CD4-positive, alpha-beta T cell treated with Interferon gamma for 1 hour (primary cell): ENCODE results near the gene CHD6.
A peak's percentile ranks its signal among the peaks of the same experiment; 100 is the strongest.

Source experiments
- DNase-seq: peaks from one replicate; pipeline ENCODE4 v3.0.0-alpha.2; 2020

The CHD6 gene

GRCh38 chr20:41457173-41457857, 160.9 kb downstream of the CHD6 start:
- DNase-seq, result no peak

DNA sequence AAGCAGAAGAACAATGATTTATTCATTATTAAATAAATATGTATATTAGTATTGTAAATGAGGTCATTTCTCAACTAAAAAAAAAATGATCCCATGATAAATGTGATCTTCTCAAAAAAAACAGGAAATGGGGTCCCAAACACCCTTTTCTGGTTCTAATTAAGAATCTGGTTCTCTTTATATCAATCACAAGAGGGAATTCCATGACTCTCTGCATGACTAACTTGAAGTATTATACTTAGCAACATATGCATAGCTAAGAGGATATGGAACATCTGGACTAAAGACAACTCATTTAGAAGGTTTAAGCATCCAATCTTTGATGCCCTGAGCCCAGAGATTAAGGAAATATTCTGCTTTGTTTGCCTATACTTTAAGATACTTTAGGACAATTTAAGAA, 161.8 kb downstream of the CHD6 start:
- no peak for DNase-seq

DNA sequence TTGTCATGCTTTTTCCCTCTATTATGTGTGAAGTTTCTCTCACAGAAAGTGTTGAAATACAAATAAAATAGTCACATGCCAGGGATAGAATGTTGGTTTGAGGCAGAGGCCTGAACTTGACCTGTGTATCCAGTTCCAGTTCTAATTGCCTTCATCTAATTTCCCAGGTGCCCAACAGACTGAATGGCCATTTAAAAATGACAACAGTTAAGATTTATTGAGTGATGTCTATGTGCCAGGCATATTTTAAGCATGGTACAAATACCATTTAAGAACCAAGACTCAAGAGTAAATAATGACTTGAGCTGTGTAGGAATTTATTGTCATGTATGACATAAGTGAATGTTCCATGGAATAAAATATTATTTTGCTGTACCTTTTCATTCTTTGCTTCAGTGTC, 163.9 kb downstream of the CHD6 start:
- no peak for DNase-seq

DNA sequence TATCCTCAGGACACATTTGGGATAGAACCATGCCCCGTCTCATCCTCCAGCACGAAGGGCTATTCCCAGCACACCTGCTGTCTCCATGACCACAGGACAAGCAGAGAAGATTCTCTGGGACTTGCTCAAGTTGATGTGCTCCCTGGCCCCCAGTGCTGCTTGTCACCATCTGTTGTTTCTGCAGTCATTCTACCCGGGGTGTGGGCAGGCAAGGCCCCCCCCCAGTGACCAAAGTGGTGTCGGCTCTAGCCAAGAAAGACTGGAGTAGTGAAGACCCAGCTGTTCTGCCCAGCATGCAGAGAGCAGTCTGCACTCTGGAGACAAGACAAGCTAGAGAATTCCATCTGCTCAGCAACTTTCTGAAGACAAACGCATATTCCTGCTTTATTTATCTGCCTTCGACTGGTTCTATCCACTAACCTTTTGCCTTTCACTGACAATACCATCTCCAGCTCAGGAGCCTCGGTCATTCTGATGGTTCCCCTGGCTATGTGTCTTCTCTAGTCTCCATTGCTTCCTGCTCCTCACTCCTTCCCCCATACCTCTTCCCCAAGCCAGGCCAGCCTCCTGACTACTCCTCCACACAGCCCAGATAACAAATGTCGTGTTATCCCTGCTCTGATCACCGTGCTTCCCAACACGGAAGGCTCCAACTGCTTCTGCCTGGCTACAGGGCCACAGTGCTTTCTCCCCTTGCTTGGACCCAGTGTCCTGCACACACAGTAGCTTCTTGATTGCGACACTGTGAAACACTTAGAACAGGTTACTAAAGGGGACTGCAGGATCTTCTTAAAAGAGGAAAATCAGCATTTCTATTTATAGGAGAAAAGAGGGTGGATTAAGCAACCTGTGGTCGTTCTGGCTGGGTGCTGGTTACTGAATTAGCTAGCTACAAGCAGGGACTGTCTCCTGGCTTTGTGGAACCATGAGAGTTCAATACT, 164.9 kb downstream of the CHD6 start:
- no peak for DNase-seq

- no peak for DNase-seq
These were observed 166.0 kb downstream of the CHD6 start for GRCh38 chr20:41452226-41452625.

GRCh38 chr20:41447006-41447405, 171.2 kb downstream of the CHD6 start:
- no peak for DNase-seq

GRCh38 chr20:41446456-41446855, 171.7 kb downstream of the CHD6 start:
- no peak for DNase-seq

- DNase-seq, result no peak
These were observed 173.4 kb downstream of the CHD6 start for GRCh38 chr20:41444821-41445220.

DNA sequence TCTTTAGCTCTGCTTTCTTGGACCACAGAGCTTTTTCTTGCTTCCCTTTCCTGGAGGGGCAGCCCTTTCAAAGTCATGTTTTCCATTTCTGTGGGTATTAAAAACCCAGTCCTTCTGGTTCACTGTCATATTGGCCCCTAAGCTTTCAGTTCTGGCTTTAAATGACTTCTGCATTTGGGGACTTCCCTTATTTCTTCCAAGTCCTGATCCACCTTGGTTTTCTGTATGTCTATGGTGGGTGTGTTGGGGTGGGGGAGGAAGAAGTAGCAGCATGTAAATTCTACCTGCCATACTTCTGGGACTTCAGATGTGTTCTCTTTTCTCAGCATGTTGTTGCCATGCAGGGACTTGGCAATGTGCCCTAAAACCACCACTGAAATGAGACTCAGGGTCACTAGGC, 174.5 kb downstream of the CHD6 start:
- DNase-seq, result no peak

GRCh38 chr20:41440882-41441281, 177.3 kb downstream of the CHD6 start:
- no peak for DNase-seq

GRCh38 chr20:41437836-41438235, 180.3 kb downstream of the CHD6 start:
- DNase-seq, result no peak

GRCh38 chr20:41436679-41437078, 181.5 kb downstream of the CHD6 start:
- DNase-seq, result no peak

DNA sequence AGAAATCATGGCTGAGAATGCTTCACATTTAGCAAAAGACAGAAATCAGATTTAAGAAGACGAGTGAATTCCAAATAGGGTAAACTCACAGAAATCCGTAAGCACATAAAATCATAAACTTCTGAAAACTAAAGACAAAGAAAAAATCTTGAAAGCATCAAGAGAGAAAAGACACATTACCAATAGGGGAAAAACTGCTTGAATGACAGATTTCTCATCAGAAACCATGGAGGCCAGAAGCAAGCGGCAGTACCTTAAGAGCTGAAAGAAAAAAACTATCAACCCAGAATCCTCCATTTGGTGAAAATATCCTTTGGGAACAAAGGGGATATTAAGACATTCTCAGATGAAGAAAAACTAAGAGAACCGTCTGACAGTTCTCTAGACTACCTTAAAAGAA, 185.0 kb downstream of the CHD6 start:
- DNase-seq, result no peak

- no peak for DNase-seq
These were observed 185.4 kb downstream of the CHD6 start for GRCh38 chr20:41432746-41433145.

DNA sequence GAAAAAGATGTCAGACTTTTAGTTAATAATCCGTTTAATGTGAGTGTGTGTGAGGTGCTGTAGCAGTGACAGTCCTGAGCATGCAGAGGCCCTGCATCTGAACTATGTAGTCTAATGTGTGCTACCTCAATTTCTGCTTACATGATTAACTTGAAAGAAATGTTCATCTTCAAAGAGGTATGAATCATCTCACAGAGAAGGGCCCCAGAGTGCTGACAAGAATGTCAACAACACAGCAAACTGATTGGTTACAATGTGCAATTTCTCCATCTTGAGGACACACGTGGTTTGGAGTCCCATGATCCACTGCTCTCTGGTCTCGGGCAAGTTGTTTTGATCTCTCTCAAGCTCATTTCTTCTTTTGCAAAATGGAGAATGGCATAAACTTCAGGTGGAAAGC, 189.9 kb downstream of the CHD6 start:
- peak; percentile 21 for DNase-seq

DNA sequence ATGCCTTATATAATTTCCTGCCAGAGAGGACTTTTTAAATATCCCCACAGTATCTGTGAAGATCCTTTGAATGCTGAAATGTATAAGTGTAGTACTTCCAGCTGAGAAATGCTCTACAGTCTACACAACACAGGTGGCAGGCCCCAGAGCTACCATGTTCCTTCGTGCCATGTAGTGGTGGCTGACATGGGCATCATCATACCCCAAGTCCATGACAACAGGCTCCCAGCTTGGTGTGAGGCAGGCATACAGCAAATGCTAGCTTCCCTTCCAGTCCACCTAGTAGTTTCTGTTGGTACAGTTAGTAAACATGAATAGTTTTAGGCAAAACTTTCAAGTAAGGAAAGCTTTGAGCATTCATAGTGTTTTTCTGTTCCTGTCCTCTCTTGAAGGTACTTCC, 190.3 kb downstream of the CHD6 start:
- no peak for DNase-seq

DNA sequence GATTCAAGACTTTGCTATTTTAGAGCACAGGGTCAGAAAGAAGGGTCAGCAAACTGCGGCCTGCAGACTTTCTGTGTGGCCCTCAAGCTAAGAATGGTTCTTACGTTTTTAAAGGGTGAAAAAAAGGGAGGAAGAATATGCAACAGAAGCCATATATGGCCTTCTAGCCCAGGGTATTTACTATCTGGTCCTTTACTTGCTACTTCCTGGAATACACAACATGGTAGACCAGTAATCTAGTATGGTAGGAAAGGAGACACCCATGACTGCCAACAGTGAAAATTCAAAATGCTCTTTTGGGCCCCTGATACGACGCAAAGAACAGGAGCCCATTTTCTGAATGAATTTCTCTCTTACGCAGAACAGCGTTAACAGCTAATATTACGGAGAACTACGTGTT, 191.2 kb downstream of the CHD6 start:
- DNase-seq, result no peak

DNA sequence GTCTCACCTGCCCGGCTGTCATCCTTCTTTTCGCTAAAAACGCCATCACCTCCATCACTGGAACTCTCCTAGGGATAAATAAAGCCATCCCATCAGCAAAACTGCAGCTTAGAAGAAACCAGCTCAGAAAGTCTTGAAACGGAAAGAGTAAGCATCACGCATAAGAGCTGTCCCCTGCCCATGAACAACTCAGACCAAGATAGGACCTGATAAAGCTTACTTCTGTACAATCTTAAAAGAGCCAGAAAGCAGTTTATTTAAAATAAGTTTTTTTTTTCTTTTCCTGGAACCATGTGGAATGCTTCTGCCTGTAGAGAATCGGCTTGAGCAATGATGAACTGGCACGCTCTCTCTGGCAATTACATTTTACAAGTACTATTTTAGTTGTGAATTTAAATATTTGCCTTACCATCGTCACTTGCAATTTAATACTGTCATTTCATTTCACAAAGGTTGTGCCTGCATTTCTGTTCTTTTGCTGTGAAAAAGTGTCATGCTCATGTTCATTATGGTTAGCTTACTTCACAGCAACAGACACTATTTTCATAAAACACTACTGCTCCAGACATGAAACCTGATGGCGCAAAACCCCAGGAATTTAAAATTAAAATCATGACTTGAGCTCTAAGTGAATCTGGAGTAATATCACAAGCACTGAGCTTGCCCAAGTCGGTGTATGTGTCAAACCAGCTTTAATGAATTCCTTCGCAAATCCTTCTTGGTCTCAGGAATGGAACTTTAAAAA, 191.9 kb downstream of the CHD6 start:
- no peak for DNase-seq

DNA sequence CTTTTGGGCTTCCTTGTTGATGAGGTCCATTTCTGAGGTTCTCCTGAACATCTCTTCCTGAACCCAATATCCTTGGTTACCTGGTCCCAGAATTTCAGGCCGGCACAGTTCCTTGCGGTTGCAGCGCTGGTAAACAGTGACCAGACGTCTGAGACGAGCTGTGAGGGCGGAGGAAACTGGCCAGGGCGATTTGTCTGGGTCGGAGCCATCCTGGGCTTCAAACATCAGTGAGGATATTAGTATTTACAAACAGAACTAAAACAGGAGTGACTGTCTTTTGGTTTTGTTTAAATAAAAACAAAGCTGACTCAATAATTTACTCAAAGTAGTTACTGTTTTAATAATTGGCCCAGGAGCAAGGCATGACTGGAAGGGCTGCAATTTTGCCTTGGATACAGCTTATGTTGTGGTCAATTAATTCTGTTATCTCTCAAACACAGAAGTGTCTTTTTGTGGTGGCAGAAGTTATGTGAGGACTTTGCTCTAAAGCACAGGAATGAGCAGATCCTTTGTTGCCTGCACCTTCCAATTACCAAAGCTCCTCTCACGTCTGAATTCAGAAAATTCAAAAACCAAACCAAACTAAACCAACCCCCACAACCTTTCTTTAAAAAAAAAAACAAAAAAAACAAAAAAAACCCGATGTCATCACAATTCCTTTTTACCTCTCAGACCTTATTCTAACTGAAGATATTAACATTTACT, 192.8 kb downstream of the CHD6 start:
- DNase-seq, result no peak

GRCh38 chr20:41424546-41424945, 193.6 kb downstream of the CHD6 start:
- DNase-seq, result no peak

DNA sequence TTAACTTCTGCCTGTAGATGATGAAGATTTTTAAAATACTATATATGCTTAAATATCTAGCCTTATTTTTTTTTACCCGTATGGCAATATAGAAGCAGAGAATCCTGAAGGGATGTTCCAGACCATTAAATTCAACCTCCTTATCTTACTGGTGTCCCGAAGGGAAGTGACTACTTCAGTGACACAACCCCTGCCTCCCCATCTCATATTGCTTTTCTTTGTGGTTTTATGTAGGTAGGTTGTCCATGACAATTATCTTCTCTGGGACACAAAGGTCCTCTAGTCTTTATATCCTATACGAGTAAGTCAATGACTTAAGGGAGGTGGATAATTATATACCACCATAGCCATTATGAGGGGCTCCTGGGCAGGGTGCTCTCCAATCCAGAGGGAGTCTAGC, 194.2 kb downstream of the CHD6 start:
- no peak for DNase-seq

DNA sequence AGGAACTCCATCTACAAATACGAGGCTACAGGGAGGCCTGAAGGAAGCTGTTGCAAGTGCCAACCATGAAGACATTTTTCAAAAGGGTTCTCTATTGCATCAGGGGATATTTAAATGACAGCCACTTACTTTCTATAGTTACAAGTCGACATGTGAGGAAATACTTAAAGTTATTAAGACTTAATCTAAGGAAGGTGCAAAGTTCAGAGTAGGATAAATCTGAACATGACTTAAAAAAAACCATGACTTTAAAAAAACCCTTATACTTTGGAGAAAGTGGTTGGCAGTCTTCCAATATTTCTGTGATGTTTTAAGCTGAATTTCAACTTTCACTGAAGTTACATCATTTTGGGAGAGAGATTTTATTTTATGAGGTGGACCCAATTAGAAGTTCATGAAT, 195.2 kb downstream of the CHD6 start:
- DNase-seq, result no peak

DNA sequence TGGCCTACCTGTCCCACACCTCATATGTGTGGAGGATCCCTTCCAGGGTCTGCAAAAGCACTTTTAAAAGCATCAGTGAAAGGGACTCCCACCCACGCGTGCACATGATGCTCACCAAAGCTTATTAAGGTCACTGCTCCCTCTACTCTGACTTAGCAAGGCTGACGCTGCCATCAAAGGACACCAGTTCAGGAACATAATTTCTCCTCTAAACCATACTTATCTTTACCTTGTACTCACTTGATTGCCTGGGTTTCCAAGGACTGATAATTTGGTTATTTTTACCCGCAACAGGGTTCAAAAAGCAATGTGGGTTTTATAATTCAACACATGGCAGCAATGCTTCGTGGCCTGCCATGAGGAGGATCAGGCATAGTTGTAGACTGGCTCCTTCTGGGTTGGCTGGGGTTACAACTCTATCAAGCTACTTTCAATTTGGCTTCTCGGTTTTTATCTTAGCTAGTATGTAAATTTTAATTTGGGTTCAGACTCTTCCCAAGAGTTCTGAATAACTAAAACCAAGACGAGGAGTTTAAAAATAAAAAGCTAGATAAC, 199.4 kb downstream of the CHD6 start:
- DNase-seq, result no peak
